Bronchial epithelial cell (primary cell): ENCODE data around the gene EPB41L4A. TPM values are rescaled to one million over a fixed set of nuclear protein-coding genes. Genes with fewer than 3 reads are reported as not detected.

ENCODE experiments used
- DNase-seq: peaks from one replicate; pipeline ENCODE4 v3.0.0-alpha.2; 2010; ENCODE audit warnings: low read depth
- FAIRE-seq: peaks from 2 replicates; lab custom pipeline; 2011; peaks lifted over from hg19 to GRCh38; lab: Jason Lieb, UNC
- H3K27me3 ChIP-seq: 2 replicates; pipeline ENCODE4 v1.5.1; 2011; ENCODE audit warnings: low read length; ENCODE audit not compliant: control insufficient read depth, insufficient read depth
- H3K36me3 ChIP-seq: 2 replicates; pipeline ENCODE4 v1.5.1; 2011; ENCODE audit warnings: low read length; ENCODE audit not compliant: control insufficient read depth, insufficient read depth
- H3K4me3 ChIP-seq: 2 replicates; pipeline ENCODE4 v1.5.1; 2011; ENCODE audit warnings: mild to moderate bottlenecking, low read depth, low read length, control low read depth
- CTCF ChIP-seq: IDR thresholded peaks from 2 replicates; pipeline ENCODE4 v1.5.1; 2011; ENCODE audit warnings: mild to moderate bottlenecking, moderate library complexity, low read length, control low read depth, inconsistent platforms; ENCODE audit not compliant: insufficient read depth, severe bottlenecking
- total RNA-seq: library from RNA; depleted of rRNA; stranded (reverse); fragments of >200 nt; gene quantifications from 2 replicates; pipeline ENCODE4 v1.2.1, GENCODE V29; 2014

The EPB41L4A gene
- total RNA-seq, 1 donor from 2014 or later = 5.3 TPM

- Histone ChIP-seq H3K36me3 (no peaks in the 10 kb centered on the region), H3K27me3 (no peaks in the 10 kb centered on the region), H3K4me3 (no peak overlapping the region)
- FAIRE-seq = no peak
- no peak for TF ChIP-seq CTCF
- DNase-seq = peak; percentile 80
Observed at GRCh38 chr5:112316006-112316405, 103.1 kb downstream of the EPB41L4A start.

GRCh38 chr5:112312295-112313275, 106.5 kb downstream of the EPB41L4A start:
- Histone ChIP-seq H3K36me3 (no peaks in the 10 kb centered on the region), H3K4me3 (no peak overlapping the region), H3K27me3 (no peaks in the 10 kb centered on the region)
- TF ChIP-seq CTCF = no peak
- FAIRE-seq (no peak), DNase-seq (peak; percentile 40)

- no peak for FAIRE-seq
- Histone ChIP-seq H3K27me3 (no peaks in the 10 kb centered on the region), H3K36me3 (no peaks in the 10 kb centered on the region), H3K4me3 (no peak overlapping the region)
- DNase-seq = no peak
- TF ChIP-seq CTCF = no peak
Observed at GRCh38 chr5:112310746-112311145, 108.3 kb downstream of the EPB41L4A start.

GRCh38 chr5:112308608-112309007, 110.5 kb downstream of the EPB41L4A start:
- DNase-seq (peak; percentile 7), FAIRE-seq (no peak)
- no peak for TF ChIP-seq CTCF
- Histone ChIP-seq H3K36me3 (no peaks in the 10 kb centered on the region), H3K27me3 (no peaks in the 10 kb centered on the region), H3K4me3 (no peak overlapping the region)

GRCh38 chr5:112306956-112307355, 112.1 kb downstream of the EPB41L4A start:
- FAIRE-seq = no peak
- no peak for DNase-seq
- Histone ChIP-seq H3K27me3 (no peaks in the 10 kb centered on the region), H3K36me3 (no peaks in the 10 kb centered on the region), H3K4me3 (no peak overlapping the region)
- TF ChIP-seq CTCF = no peak
